Natural killer cell treated with Interleukin-12 subunit alpha and Interleukin-12 subunit beta and Interleukin-15 and Interleukin-18, amount 100 ng/mL, for 72 hours (primary cell): ENCODE results near the gene EPHA3. TPM values are rescaled to one million over a fixed set of nuclear protein-coding genes. Genes with fewer than 3 reads are reported as not detected.

Experiments used
- ATAC-seq, 2 donors: fragments of 150-1000 bp; cut with Tn5 transposase in 1 of 2; sonication (Bioruptor Pico), chemical (Tn5 transposase) in 1 of 2; 2 replicates each; pipeline ENCODE4 v1.10.0; 2021
- DNase-seq: peaks from one replicate; pipeline ENCODE4 v3.0.0; 2022; ENCODE audit warnings: low spot score
- H3K27ac Mint-ChIP-seq, 2 donors: 1 replicate in 1 of 2; 2 replicates in 1 of 2; pipeline ENCODE4 v1.8.0; 2022; ENCODE audit warnings: mixed read lengths in 2 of 2, mild to moderate bottlenecking in 1 of 2, moderate library complexity in 1 of 2
- H3K27me3 Mint-ChIP-seq, 2 donors: 1 replicate in 1 of 2; 2 replicates in 1 of 2; pipeline ENCODE4 v1.8.0; 2022; ENCODE audit warnings: mixed read lengths in 2 of 2
- H3K36me3 Mint-ChIP-seq: one replicate; pipeline ENCODE4 v1.8.0; 2022; ENCODE audit warnings: mixed read lengths
- H3K4me1 Mint-ChIP-seq, 2 donors: 1 replicate in 1 of 2; 2 replicates in 1 of 2; pipeline ENCODE4 v1.8.0; 2022; ENCODE audit warnings: low read depth in 2 of 2, mixed read lengths in 2 of 2, mild to moderate bottlenecking in 1 of 2
- H3K4me3 Mint-ChIP-seq: one replicate; pipeline ENCODE4 v1.8.0; 2022; ENCODE audit warnings: mixed read lengths
- H3K9me3 Mint-ChIP-seq: 2 replicates; pipeline ENCODE4 v1.8.0; 2022; ENCODE audit warnings: mixed read lengths
- total RNA-seq, 2 donors: library from RNA; stranded (reverse); gene quantifications; one replicate each; pipeline ENCODE4 v1.2.3, GENCODE V29; 2022

EPHA3 gene
- total RNA-seq, 2 donors from 2014 or later: not detected

DNA sequence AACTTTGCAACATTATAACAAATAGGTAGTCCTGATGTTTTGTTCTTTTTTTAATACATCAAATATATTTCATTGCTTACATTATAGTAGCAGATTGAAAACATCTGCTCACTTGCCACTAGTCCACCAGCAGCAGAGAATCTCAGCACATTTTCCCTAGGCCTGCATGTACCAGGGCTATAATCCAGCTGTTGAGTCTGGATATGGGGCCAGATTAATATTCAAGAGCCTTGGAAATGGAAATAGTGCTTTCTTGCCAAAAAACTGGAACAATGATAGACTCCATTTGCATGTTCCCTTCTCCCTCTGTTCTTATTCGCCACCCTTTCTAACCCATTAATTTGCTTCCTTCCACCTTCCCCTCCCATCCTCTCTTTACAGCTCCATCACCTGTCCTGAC lies 288.0 kb downstream of the EPHA3 start:
- H3K4me1 Mint-ChIP-seq: no peaks in the 10 kb centered on the region
- no peak overlapping the region for H3K4me3 Mint-ChIP-seq
- no peaks in the 10 kb centered on the region for H3K36me3 Mint-ChIP-seq
- ATAC-seq (no peak), DNase-seq (no peak)
- H3K27ac Mint-ChIP-seq: no peak overlapping the region
- no peaks in the 10 kb centered on the region for H3K27me3 Mint-ChIP-seq
- peaks cover 3% of the 10 kb centered on the region for H3K9me3 Mint-ChIP-seq

DNA sequence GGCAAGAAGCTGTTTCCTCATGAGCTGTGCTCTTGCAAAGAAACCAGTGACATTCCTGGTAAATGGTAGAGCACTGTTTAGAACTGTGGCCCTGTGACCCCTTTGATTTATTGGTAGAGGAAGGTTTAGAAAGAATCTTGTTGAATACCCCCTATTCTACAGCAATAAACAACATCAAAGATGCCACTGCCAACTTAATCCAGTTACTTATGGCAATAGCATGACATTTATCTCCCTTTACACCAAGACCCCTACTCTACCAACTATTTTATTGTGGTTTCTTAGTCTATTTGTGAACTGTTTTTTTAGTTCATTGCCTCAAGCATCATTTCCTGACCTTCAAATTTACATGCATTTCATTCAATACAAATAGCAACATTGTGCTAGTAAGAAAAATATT lies 288.6 kb downstream of the EPHA3 start:
- DNase-seq: no peak
- Mint-ChIP-seq H3K27me3 (no peaks in the 10 kb centered on the region), H3K36me3 (no peaks in the 10 kb centered on the region), H3K4me3 (no peak overlapping the region), H3K4me1 (no peaks in the 10 kb centered on the region), H3K27ac (no peak overlapping the region), H3K9me3 (peaks cover 3% of the 10 kb centered on the region)
- no peak for ATAC-seq

GRCh38 chr3:89402051-89402450 lies 294.6 kb downstream of the EPHA3 start:
- Mint-ChIP-seq H3K27me3 (no peaks in the 10 kb centered on the region), H3K9me3 (peaks cover 4% of the 10 kb centered on the region), H3K36me3 (no peaks in the 10 kb centered on the region), H3K4me1 (no peaks in the 10 kb centered on the region), H3K4me3 (no peak overlapping the region), H3K27ac (no peak overlapping the region)
- DNase-seq (no peak), ATAC-seq (no peak)

GRCh38 chr3:89405176-89405575 lies 297.8 kb downstream of the EPHA3 start:
- ATAC-seq (no peak), DNase-seq (no peak)
- Mint-ChIP-seq H3K4me1 (no peaks in the 10 kb centered on the region), H3K36me3 (no peaks in the 10 kb centered on the region), H3K4me3 (no peak overlapping the region), H3K9me3 (peaks cover 7% of the 10 kb centered on the region), H3K27ac (no peak overlapping the region), H3K27me3 (no peaks in the 10 kb centered on the region)

- H3K9me3 Mint-ChIP-seq: peaks cover 7% of the 10 kb centered on the region
- no peaks in the 10 kb centered on the region for H3K36me3 Mint-ChIP-seq
- no peak for ATAC-seq
- H3K27me3 Mint-ChIP-seq: no peaks in the 10 kb centered on the region
- H3K4me1 Mint-ChIP-seq: no peaks in the 10 kb centered on the region
- H3K4me3 Mint-ChIP-seq: no peak overlapping the region
- DNase-seq: no peak
- no peak overlapping the region for H3K27ac Mint-ChIP-seq
These were observed 298.2 kb downstream of the EPHA3 start for GRCh38 chr3:89405593-89405992.

- Mint-ChIP-seq H3K27ac (no peak overlapping the region), H3K36me3 (no peaks in the 10 kb centered on the region), H3K4me3 (no peak overlapping the region), H3K27me3 (no peaks in the 10 kb centered on the region), H3K9me3 (peaks cover 3% of the 10 kb centered on the region), H3K4me1 (no peaks in the 10 kb centered on the region)
- ATAC-seq: no peak
- DNase-seq: no peak
These were observed 303.8 kb downstream of the EPHA3 start for GRCh38 chr3:89411201-89411600.

DNA sequence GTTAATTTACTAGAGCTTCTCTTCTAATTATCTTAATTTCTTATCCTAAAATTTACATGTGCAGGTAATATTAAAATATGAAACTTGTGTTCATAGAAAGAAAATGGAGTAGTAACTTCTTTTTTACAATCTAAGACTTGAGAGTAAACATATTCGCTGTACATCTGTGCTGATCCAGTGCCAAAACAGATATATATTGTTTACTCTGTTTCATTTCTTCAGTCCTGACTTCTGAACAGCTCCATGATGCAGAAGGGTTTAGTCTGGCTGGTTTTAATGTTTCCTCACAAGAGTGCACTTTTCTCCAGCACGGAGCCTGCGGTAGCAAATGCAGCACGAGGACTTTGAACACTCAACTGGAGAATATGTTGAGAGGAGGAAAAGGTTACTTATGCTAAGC lies 306.8 kb downstream of the EPHA3 start:
- no peak for ATAC-seq
- no peak overlapping the region for H3K4me3 Mint-ChIP-seq
- no peaks in the 10 kb centered on the region for H3K27me3 Mint-ChIP-seq
- H3K27ac Mint-ChIP-seq: no peak overlapping the region
- no peaks in the 10 kb centered on the region for H3K4me1 Mint-ChIP-seq
- H3K9me3 Mint-ChIP-seq: peaks cover 3% of the 10 kb centered on the region
- no peaks in the 10 kb centered on the region for H3K36me3 Mint-ChIP-seq
- no peak for DNase-seq

- Mint-ChIP-seq H3K4me1 (no peaks in the 10 kb centered on the region), H3K36me3 (no peaks in the 10 kb centered on the region), H3K9me3 (no peaks in the 10 kb centered on the region), H3K27ac (no peak overlapping the region), H3K4me3 (no peak overlapping the region), H3K27me3 (no peaks in the 10 kb centered on the region)
- DNase-seq (no peak), ATAC-seq (no peak)
These were observed 312.3 kb downstream of the EPHA3 start for GRCh38 chr3:89419647-89420241.

DNA sequence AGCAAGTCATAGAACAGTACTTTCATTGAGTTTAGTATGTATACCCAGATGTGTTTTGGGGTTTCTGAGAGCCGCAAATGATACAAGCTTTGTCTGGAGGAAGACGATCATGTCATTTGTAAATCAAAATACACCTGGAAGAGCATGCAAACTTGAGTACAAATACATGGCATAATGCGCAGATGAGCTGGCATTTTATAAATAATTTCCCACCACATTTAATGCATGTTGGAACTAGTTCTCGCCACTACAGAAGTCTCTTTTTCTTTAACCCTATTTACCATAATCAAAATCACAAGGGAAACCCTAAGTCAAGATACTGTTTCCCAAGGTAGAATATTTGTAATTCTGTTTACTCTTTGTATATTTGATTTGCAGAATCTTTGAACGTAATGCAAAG lies 318.6 kb downstream of the EPHA3 start:
- no peak for DNase-seq
- Mint-ChIP-seq H3K4me1 (no peaks in the 10 kb centered on the region), H3K27me3 (no peaks in the 10 kb centered on the region), H3K4me3 (no peak overlapping the region), H3K36me3 (no peaks in the 10 kb centered on the region), H3K27ac (no peak overlapping the region), H3K9me3 (no peaks in the 10 kb centered on the region)
- ATAC-seq: no peak

DNA sequence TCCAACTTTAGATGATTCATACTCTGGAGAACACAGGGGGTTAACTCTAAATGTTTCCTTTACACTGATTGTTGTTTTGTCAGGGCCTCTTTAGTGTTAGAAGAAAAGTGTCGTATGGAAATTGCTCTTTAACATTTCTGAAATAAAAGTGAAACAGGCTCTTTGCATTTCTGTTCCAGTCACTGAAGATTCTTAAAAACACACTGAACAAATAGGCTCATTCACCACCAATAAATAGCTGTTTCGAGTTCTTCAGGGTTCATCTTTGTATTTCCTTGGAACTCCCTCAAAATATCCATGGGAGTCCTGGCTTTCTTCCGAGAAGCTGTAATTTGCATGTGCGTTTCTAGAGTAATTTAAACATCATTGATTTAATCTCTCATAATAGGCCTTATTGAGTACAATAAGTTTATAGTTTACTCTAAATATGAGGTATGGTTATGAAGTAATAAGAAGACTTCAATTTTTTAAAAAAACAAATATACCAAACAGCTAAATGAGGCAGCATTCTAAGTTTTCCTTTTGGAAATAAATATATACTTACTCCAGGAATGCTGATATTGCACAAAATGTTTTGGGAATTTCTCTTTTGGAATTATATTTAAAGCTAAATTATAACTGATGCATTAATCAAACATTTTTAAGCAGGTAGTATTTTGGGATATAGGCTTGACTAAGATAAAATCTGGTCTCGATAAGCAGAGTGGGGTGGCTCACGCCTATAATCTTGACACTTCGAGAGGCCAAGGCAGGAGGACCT lies 327.4 kb downstream of the EPHA3 start:
- Mint-ChIP-seq H3K36me3 (no peaks in the 10 kb centered on the region), H3K27ac (no peak overlapping the region), H3K4me3 (no peak overlapping the region), H3K9me3 (no peaks in the 10 kb centered on the region), H3K27me3 (no peaks in the 10 kb centered on the region), H3K4me1 (no peaks in the 10 kb centered on the region)
- ATAC-seq: no peak
- no peak for DNase-seq

DNA sequence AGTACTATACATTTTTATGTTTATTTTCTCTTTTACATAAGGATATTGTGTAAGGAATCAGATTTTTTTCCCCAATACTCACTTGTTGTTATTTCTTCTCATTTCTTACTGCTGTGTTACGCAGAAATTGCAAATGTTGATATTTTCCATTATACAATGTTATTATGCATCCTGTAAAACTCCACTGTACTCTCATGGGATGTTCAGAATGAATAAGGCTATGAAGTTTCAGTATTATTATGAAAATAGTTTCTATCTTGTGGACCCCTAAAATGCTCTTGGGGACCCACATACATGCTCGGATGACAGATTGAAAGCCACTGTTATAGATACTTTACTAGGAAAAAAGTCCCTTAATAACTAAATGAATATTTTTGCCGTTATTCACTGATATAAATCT lies 329.4 kb downstream of the EPHA3 start:
- no peak overlapping the region for H3K27ac Mint-ChIP-seq
- no peaks in the 10 kb centered on the region for H3K4me1 Mint-ChIP-seq

GRCh38 chr3:89440386-89440785 lies 333.0 kb downstream of the EPHA3 start:
- no peak for DNase-seq
- Mint-ChIP-seq H3K27me3 (no peaks in the 10 kb centered on the region), H3K9me3 (peaks cover 7% of the 10 kb centered on the region), H3K4me1 (no peaks in the 10 kb centered on the region), H3K27ac (no peak overlapping the region), H3K36me3 (no peaks in the 10 kb centered on the region), H3K4me3 (no peak overlapping the region)
- no peak for ATAC-seq

More for the DNA sequence above, 329.4 kb downstream of the EPHA3 start:
- Mint-ChIP-seq H3K4me3 (no peak overlapping the region), H3K9me3 (peaks cover 5% of the 10 kb centered on the region), H3K27me3 (no peaks in the 10 kb centered on the region), H3K36me3 (no peaks in the 10 kb centered on the region)
- no peak for DNase-seq
- ATAC-seq: no peak

DNA sequence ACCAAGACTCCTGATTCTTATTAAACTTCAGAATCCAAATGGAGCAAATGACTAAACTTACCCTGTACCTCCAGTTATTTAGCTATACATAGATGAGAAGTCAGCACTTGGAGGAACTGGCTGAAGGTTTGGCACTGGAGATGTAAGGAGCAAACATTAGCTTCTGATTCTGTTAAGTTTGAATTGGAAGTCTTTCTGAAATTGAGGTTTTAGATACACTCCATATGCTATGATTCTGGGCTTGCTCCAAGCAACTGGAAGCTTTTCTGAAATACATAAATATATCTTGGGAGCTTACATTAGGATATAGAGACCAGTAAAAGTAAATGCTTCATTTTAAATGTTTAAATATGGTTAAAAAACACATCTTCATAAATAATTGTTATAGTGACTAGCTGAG lies 333.7 kb downstream of the EPHA3 start:
- Mint-ChIP-seq H3K4me1 (no peaks in the 10 kb centered on the region), H3K27ac (no peak overlapping the region), H3K36me3 (no peaks in the 10 kb centered on the region), H3K9me3 (peaks cover 7% of the 10 kb centered on the region), H3K4me3 (no peak overlapping the region), H3K27me3 (no peaks in the 10 kb centered on the region)
- DNase-seq (no peak), ATAC-seq (no peak)

GRCh38 chr3:89446593-89446992 lies 339.2 kb downstream of the EPHA3 start:
- Mint-ChIP-seq H3K36me3 (no peaks in the 10 kb centered on the region), H3K4me1 (no peaks in the 10 kb centered on the region), H3K27ac (no peak overlapping the region), H3K9me3 (peaks cover 13% of the 10 kb centered on the region), H3K4me3 (no peak overlapping the region), H3K27me3 (no peaks in the 10 kb centered on the region)
- ATAC-seq (no peak), DNase-seq (no peak)

DNA sequence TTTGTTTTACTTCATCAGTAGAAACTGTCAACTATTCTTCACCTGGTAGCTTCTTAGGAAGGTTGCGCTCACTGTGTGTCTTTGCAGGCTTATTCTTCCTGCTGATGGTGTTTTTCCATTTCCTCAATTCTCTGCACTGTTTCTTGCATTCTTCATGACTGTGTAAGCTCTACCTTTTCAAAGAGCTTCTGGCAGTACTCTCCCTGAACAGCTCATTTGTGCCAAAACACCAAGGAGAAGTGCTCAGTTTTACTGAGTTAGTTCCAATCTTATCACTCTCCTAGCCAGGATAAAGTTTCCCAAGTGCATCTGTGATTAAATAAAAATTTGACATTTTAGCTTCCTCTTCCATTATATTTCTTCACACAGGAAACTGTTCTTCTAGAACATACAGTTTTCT lies 339.8 kb downstream of the EPHA3 start:
- ATAC-seq (no peak), DNase-seq (no peak)
- Mint-ChIP-seq H3K4me1 (no peaks in the 10 kb centered on the region), H3K36me3 (no peaks in the 10 kb centered on the region), H3K27me3 (no peaks in the 10 kb centered on the region), H3K27ac (no peak overlapping the region), H3K4me3 (no peak overlapping the region), H3K9me3 (peaks cover 14% of the 10 kb centered on the region)
